ENCODE measurements around the gene ICAM5.
"Not testable (repeated sequence)": the region's sequence is repeated elsewhere in the genome, so short reads cannot be mapped to it uniquely, and the experiment has no call there.

The ICAM5 gene

DNA sequence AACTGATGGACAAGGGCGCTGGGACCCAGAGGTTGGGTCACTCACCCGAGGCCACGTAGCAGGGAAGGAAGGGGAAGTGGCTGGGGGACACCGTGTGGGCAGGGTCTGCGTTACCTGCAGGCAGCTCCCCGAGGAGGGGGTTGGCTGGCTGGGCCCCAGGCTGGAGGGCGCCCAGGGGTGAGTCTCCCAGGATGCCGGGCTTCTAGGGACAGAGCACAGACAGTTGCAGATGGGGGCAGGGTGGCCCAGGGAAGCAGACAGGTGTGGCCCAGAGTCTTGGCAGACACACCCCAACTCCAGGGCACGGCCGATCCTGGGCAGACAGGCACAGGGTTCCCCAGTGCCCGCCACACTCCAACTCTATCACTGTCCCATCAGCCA lies 31.7 kb downstream of the ICAM5 start:
- no peak for DNase-seq

DNA sequence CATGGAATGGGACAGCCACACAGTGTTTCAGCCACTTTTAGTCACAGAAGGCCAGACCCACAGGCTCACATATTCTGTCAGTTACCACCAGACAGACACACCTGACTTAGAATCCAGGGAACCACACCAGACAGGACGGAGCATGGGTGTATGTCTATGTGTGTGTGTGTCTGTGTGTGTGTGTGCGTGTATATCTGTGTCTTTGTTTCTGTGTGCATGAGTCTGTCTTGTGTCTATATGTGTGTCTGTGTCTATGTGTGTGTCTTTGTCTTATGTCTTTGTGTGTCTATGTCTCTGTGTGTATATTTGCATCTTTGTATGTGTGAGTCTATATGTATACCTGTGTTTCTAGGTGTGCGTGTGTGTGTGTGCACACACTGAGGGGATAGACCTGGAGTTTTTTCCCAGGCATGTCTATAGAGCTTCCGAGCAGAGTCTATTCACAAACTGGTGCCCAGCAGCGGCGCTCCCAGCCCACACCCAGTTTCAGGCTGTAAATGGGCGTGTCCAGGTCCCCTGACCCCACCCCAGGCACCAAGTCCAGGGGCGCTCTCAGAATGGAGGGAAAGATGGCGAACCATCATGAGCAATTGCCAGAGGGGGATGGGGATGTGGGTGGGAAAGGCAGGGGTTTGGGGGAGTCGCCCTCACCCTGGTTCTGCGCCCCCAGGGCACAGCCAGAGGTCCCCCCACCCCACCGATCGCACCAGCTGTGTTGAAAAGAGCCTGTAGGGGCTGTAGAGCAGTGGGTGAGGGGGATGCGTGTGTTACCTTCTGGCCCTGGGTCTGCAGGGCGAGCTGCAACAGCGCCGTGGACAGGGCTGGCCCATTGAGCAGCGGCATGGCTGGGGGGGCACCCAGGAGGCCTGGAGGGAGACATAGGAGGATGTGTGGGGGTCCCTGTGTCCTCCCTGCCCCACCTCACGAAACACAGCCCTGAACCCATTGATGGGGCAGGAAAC lies 32.4 kb downstream of the ICAM5 start:
- DNase-seq, result no peak

DNA sequence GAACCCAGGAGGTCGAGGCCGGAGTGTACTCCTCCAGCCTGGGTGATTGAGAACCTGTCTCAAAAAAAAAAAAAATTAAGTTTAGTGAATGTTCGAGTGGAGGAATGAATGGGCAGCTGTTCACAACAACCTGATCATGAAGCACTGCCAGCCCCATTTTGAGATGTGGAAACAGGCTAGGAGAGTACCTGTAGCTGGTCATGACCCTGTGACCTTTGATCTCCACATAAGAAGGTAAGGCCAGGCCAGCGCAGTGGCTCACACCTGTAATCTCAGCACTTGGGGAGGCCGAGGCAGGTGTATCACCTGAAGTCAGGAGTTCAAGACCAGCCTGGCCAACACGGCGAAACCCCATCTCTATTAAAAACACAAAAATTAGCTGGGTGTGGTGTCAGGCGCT lies 36.0 kb downstream of the ICAM5 start:
- DNase-seq, result no peak

DNA sequence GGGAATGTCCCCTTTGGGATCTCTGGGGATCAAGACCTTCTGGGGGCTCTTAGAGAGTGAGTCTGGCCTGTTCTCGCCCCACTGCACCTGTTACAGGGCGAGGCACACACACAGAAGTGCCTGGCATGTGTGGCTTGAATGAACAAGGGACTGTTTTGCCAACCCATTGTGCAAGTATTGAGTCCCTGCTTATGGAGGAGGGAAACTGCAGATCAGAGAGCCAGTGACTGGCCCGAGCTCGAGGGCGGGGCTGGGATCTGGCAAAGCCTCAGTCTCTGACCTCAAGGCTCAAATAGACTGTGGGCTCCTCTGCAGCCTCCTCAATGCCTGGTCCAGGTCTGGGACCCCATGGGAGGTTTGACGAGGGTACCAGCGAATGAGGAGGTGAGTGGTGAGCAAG lies 38.0 kb downstream of the ICAM5 start:
- DNase-seq, result no peak

DNA sequence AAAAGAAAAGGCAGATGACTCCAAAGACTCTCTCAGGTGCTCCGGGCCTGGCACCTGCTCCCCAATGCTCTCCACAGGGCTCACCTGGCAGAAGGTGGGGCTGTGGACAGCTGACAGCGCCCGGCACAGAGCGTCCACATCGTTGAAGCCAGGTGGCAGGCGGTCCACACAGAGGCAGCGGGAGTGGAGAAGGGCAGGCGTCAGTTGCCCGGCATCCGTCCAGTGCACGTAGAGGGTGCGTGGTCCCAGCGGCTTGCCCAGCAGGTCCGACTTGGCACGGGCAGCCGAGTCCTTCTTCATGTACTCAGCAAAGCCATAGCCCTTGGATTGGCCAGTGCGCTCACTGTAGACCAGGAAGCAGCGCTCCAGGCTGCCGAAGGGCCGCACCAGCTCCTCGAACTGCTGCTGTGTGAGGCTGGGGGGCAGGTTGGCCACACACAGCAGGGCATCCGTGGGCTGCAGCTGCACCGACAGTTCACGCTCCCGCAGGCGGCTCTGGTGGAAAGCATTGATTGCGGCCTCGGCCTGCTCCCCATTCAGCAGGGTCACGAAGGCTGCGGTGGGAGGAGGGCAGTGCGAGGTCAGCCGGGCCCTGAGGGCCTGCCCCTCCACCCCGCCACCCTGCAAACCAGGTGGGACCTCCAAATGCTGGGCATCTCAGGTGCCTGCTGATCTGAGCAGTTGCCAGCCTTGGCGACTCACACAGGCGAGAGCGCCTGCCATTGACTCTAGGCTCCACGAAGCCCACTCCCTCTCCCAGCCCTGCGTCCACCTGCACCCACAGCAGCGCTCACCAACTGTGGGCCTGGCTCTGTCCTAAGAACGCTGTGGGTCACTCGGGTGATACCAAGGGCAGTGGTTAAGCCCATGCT lies 39.0 kb downstream of the ICAM5 start:
- no peak for DNase-seq

DNA sequence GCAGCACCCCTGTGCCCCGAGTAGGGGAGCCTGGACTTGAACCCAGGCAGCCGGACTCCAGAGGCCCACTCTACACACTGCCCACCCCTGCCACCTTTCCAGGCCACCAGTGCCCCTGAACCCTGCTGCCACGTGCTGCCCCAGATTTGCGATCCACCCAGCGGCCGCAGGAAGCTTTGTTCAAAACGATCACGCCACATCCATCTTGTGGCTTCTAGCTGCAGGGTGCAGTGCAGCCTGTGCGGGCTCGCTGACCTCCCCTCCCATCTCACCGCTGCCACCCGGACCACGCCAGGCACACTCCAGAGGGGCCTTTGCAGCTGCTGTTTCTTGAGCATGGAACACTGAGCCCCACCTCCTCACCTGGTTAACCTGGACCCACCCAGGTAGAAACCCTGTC lies 39.8 kb downstream of the ICAM5 start:
- no peak for DNase-seq

DNA sequence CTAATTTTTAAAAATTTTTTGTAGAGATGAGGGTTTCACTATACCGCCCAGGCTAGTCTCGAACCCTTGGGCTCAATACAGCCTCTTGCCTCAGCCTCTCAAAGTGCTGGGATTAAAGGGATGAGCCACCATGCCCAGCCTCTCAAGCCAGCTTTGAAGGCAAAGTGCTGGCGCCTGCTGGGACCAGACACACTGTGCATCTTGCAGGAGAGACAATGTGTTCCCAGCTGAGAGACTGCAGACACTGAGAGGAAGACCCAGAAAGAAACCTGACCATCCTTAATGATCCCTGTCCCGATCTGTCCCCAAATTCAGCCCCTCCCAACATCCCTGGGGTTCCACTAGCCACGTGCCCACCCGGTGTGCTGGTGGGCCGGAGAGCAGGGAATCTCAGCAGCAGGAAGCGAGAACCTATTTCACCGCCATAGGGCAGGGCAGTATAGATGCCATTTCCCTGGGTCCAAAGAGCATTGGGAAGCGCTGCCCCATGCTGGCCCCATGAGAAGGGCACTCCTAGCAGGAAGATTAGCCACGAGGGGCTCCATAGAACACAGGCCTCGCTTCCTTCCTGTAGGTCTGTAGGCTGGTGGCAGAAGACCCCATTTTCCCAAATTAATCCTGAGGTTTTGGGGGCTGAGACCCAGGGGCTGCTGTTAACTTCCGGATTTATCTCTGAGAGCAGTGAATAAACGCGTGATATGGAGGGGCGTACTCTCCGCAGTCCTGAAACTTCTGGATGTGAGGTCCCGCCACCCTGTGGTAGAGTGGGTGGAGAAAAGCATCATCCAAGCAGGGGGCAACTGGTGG lies 42.6 kb downstream of the ICAM5 start:
- DNase-seq, result no peak

DNA sequence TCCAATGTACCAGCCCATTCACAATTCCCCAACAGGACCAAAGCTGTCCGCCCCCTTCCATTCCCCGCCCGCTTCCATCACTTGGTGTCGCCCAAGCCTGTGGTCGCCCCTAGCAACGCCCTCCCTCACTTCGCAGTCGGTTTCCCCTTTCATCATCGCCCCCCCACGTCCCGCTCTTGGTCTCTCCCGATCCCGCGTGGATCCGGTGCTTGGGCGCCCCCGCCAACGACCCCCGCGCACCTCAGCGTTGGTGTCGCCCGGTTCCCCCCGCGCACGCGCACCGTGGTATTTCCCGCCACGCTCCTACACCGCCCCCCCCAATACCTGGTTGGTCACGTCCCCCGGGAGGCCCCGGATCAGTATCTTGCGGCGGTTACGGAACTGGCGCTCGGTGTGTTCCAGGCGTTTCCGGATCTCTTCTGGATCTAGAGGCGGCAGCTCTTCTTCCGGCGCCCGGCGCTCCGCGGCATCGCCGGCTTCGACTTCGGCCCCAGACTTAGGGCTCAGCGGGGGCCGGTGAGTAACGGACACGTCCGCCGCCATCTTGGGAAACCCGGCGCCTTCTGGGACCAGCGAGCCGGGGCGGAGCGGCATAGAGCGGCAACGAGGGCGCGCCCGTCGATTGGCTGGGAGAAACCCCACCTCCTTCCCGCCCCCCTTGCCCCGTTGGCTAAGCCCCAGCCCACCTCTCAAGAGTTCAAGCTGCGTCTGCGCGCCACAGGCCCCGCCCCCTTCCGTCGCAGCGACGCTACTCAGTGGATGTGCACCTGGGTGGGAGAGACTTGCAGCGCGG lies 43.4 kb downstream of the ICAM5 start, which contains the start of gene RAVER1:
Gene RAVER1 (minus strand): TSS at position 565 of the 793 bp plus-strand sequence. CDS start 22 bp downstream, at position 543.
- peak; percentile 99 for DNase-seq

DNA sequence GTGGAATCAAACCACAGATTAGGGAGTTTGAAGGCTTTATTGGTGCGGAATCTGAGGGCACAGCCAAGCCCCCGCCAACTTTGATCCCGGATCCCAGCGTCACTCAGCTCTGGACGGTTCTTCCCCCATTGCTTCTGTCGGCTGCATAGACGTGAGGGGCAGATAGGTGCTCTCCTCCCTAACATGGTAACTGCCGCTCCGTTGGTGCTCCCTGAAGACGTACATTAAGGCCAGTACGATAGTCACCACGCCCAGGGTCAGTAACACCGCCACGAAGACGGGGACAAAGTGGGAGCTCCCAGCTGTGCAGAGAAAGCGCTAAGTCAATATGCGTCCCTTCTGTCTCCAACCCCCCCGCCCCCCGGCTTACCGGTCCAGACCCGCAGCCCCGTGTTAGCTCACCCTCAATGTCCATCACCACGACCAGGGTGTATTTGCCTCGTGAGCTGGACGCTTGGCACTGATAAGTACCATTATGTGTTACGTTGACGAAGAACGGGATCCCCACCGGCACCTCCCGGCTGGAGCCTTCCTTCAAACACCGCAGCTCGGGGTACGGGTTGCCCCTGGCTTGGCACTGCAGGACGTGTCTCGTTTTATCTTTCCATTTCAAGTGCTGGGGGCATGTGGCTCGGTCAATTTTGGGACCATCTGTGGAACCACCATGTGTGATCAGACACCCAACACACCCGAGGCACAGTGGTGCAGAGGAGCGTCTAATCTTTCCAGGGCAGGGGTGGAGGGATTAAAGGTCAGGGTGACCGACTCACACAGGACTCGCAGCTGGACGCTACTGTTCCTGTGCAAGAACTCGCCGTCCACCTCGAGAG lies 44.2 kb downstream of the ICAM5 start:
- no peak for DNase-seq

DNA sequence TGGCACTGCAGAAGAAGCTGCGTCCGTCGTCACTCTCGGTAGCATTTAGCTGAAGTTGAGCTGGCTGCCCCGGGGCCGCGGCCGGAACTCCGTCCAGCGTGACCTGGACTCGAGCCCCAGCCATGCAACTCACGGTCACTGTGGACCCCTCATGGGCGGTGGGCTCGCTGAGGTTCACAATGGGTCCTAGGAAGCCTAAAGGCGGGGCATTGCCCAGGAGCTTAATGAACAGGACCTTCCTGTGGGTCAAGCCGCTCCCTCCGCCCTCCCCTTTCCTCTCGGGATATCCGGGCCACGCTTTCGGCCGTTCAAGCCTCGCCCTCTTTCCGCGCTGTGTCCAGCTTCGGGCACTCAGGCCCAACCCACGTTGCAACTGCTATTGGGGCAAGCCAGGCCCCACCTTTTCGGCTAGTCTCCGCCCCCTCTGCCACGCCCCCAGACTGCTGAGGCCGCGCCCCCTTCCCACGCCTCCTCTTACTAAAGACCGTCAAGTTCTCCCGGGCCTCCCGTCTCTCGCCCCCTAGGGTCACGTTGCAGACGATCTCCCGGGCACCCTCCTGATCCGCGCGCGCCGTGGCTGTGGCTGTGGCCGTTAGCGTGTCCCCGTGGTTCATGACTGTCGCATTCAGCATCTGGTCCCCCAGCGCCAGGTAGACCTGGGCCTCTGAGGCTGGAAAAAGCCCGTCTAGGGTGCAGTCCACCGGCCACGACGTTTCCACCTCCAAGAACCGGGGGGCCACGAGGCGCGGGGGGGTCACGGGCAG lies 45.0 kb downstream of the ICAM5 start:
- DNase-seq, result peak; percentile 77

DNA sequence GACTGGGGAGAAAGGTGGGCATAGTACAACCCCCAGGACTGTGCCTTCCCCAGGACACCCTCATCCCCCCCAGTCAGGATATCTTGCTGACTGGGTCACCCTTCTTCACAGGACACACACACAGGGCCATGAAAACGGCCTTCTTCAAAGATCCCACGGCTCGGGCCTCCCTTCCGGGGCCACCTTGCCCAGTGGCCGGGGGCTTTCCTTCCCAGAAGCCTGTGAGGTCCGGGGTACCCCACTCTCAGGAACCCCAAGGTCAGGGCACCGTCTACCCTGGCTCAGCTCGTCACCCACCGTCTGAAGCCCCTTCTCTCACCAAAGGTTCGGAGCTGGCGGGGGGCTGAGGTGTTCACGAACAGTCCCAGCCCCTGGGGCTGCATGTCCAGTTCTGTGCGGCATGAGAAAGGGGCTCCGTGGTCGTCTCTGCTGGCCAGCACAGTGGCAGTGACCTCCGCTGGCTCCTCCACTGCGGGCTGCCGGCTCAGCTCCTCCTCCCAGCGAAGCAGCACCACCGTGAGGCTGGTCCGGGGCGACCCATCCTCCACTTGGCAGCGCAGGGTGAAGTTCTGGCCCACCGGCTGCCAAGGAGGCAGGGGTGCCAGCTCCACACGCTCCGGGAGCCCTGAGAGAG lies 45.7 kb downstream of the ICAM5 start:
- no peak for DNase-seq

DNA sequence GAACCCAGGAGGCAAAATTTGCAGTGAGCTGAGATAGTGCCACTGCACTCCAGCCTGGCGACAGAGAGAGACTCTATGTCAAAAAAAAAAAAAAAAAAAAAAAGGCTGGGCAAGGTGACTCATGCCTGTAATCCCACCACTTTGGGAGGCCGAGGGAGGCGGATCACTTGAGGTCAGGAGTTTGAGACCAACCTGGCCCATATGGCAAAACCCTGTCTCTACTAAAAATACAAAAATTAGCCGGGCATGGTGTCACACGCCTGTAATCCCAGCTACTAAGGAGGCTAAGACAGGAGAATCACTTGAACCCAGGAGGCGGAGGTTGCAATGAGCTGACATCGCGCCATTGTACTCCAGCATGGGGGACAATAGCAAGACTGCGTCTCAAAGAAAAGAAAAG lies 47.0 kb downstream of the ICAM5 start:
- DNase-seq, result not testable (repeated sequence)

DNA sequence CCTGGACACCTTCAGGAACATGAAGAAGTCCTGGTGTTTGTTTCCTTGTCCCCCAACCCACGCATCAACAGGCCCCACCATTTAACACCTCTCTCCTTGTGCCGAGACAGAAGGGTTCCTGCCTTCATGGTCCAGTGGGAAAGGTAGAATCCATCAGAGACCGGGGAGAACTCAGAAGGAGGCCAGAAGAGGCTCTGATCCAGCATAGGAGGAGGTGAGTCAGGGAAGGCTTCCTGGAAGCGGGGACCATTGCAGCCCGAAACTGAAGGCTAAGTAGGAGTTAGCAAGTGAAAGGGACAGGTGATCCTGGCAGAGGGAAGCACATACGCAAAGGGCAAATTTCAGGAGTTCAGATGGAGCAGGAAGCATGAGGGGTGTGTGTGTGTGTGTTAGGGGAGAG lies 49.2 kb downstream of the ICAM5 start:
- no peak for DNase-seq

DNA sequence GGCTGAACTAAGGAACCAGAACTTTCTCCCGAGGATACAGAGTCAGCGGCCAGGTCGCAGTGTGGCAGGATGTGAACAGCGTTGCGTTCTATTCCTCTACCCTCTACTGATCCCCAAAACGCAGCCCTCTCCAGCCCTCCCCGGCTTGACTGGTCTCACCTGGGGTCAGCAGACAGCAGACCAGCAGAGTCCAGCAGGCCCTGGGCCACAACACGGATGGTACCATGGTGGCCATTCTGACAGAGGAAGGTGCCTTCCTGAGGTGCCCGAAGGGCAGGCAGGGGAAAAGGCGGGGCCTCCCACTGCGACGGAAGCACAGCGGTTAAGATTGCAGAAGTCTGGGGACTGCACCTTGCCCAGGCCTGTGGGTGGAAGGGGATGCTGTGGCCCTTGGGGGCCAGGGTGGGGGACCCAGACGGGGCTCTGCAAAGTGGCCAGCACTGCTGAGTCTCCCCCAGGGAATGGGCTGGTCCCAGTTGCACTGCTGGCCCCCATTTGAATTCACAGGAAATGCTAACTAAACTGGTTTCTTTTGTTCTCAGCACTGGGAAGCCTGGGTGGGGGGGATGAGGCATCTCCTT lies 49.7 kb downstream of the ICAM5 start, which contains the start of gene ICAM3:
Gene ICAM3 (minus strand): TSS at position 245 of the 581 bp plus-strand sequence. CDS start 10 bp downstream, at position 235.
- peak; percentile 77 for DNase-seq

DNA sequence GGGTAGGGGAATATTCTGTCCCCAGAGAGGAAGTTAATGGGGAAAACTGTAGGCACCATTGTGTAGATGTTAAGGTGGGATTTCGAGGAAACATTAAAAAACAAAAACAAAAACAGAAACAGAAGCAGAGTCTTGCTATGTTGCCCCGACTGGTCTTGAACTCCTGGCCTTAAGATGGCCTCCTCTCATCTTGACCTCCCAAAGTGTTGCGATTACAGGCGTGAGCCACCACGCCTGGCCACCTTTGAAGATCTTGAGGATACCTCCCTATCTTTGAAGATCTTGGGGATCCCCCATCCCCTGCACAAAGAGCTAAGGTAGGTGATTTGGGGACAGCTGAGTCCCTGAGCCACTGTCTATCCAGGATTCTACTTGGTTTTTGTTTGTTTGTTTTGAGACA lies 50.2 kb downstream of the ICAM5 start:
- no peak for DNase-seq

DNA sequence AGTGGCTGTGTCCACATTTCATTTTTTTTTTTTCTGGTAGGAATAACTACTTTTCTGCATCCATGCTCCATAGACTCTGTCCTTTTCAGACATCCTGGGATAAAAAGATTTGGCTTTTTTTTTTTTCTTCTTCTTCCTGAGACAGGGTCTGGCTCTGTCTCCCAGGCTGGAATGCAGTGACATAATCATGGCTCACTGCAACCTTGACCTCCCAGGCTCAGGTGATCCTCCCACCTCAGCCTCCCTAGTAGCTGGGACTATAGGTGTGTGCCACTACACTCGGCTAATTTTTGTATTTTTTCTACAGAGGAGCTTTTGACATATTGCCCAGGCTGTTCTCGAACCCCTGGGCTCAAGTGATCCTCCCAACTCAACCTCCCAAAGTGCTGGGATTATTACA lies 53.7 kb downstream of the ICAM5 start:
- DNase-seq, result no peak

DNA sequence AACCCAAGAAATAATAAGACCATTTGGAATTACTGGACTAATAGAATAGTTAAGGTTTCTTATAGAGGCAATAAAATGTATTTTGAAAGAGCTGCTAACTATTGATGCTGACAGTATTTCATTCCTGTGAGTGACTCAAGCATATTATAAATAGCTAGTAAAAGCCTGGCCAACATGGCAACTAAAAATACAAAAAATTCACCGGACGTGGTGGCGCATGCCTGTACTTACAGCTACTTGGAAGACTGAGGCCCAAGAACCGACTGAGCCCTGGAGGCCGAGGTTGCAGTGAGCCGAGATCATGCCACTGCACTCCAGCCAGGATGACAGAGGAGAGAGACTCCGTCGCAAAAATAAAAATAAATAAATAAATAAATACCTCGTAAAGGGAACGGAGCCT lies 55.0 kb downstream of the ICAM5 start:
- DNase-seq, result no peak
